Measurements from ENCODE around the gene SMAP1. TPM values are rescaled to one million over a fixed set of nuclear protein-coding genes. Genes with fewer than 3 reads are reported as not detected.

Gene SMAP1
- total and polyA plus RNA-seq, 9 of the 15 experiments (the other 6 are each of a cell fraction or from before 2014, with no cell fraction given) = 11.4 to 26.4 (median 15.5) TPM

- H3K79me2 ChIP-seq (ENCODE audit: control insufficient read depth, insufficient read depth, low read length) = no peaks in the 10 kb centered on the region
- 0% methylated on average over 3 of the region's 3 CpGs for WGBS (ENCODE audit: insufficient coverage, low coverage, missing lambda C conversion rate)
- H3K9me1 ChIP-seq (ENCODE audit: control insufficient read depth, insufficient read depth, low read length) = no peaks in the 10 kb centered on the region
- H3K36me3 ChIP-seq (ENCODE audit: control insufficient read depth, insufficient read depth, low read length) = no peaks in the 10 kb centered on the region
- H2AFZ ChIP-seq (ENCODE audit: low read depth, low read length) = no peak overlapping the region
- H3K4me3 ChIP-seq = no peak overlapping the region
- H3K4me2 ChIP-seq (ENCODE audit: insufficient read depth, low read length) = no peak overlapping the region
- no peak overlapping the region for H3K9ac ChIP-seq (ENCODE audit: insufficient read depth in 1 of 2, low read depth in 2 of 2, low read length in 2 of 2)
- POLR2A ChIA-PET = no interaction called here
- FAIRE-seq (no peak), ATAC-seq (no peak), DNase-seq (ENCODE audit: extremely low read depth in 1 of 4, low spot score in 3 of 4) (peak in 3 of 4 experiments; percentile 10 to 49 (median 13))
- intact Hi-C loops (cut with micrococcal nuclease) = loop anchor here (1.0 to 5.0 kb wide), 4 partner anchors 178 to 641 kb away; no protein-coding TSS in a partner anchor
- H3K4me1 ChIP-seq (replicated peaks in 1 of 2; ENCODE audit: control insufficient read depth in 2 of 2, insufficient read depth in 2 of 2, low read length in 2 of 2) = no peaks in the 10 kb centered on the region
- no peaks in the 10 kb centered on the region for H3K27me3 ChIP-seq (ENCODE audit: control insufficient read depth in 2 of 2, insufficient read depth in 2 of 2, low read length in 2 of 2)
- CTCF ChIA-PET (ENCODE audit: low intra/inter-chr PET ratio) = interaction anchor here (0.6 to 2.7 kb wide), 5 partner anchors 178 to 666 kb away, joined by 3 to 20 read pairs (median 5); partner anchors contain the start of gene B3GAT2
- no peak overlapping the region for H3K27ac ChIP-seq (ENCODE audit: extremely low read depth, low read depth, low read length)
- no TSS peak for BruUV-seq (replicated peaks)
- H4K20me1 ChIP-seq (replicated peaks; ENCODE audit: control insufficient read depth, insufficient read depth, low read length) = no peaks in the 10 kb centered on the region; the same call in 1 of the 2 replicates
- in situ Hi-C loops (cut with MboI) = loop anchor here (5.0 to 10.0 kb wide), 2 partner anchors 181 to 248 kb away; partner anchors contain the start of gene B3GAT2
- no peaks in the 10 kb centered on the region for H3K9me3 ChIP-seq (replicated peaks; ENCODE audit: control insufficient read depth, insufficient read depth, low read depth, low read length)
- TF ChIP-seq FOXO4 (CRISPR knock-in tag; IDR thresholded peaks at IDR 0.05) (no peak), DIDO1 (tag; IDR thresholded peaks at IDR 0.05; ENCODE audit: low read depth) (no peak), ZNF197 (CRISPR knock-in tag; IDR thresholded peaks at IDR 0.05; ENCODE audit: low read depth) (no peak), CHD4 (IDR thresholded peaks at IDR 0.05; ENCODE audit: insufficient read depth, insufficient replicate concordance, low read depth, low read length, poor library complexity, severe bottlenecking) (no peak), PATZ1 (CRISPR knock-in tag; IDR thresholded peaks at IDR 0.05; ENCODE audit: borderline replicate concordance) (no peak), SMC3 (conservative IDR thresholded peaks at IDR 0.05; ENCODE audit: insufficient read depth, low read depth, low read length) (0 out of 2 replicates have a peak, but pooled peaks have one; percentile 23), GTF2F1 (IDR thresholded peaks at IDR 0.05; ENCODE audit: low read depth, low read length) (no peak), ETV1 (tag; conservative IDR thresholded peaks at IDR 0.05; ENCODE audit: low read depth) (no peak)
- TF ChIP-seq, protein P1, sequence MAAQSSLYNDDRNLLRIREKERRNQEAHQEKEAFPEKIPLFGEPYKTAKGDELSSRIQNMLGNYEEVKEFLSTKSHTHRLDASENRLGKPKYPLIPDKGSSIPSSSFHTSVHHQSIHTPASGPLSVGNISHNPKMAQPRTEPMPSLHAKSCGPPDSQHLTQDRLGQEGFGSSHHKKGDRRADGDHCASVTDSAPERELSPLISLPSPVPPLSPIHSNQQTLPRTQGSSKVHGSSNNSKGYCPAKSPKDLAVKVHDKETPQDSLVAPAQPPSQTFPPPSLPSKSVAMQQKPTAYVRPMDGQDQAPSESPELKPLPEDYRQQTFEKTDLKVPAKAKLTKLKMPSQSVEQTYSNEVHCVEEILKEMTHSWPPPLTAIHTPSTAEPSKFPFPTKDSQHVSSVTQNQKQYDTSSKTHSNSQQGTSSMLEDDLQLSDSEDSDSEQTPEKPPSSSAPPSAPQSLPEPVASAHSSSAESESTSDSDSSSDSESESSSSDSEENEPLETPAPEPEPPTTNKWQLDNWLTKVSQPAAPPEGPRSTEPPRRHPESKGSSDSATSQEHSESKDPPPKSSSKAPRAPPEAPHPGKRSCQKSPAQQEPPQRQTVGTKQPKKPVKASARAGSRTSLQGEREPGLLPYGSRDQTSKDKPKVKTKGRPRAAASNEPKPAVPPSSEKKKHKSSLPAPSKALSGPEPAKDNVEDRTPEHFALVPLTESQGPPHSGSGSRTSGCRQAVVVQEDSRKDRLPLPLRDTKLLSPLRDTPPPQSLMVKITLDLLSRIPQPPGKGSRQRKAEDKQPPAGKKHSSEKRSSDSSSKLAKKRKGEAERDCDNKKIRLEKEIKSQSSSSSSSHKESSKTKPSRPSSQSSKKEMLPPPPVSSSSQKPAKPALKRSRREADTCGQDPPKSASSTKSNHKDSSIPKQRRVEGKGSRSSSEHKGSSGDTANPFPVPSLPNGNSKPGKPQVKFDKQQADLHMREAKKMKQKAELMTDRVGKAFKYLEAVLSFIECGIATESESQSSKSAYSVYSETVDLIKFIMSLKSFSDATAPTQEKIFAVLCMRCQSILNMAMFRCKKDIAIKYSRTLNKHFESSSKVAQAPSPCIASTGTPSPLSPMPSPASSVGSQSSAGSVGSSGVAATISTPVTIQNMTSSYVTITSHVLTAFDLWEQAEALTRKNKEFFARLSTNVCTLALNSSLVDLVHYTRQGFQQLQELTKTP (IDR thresholded peaks at IDR 0.05; ENCODE audit: low read depth in 1 of 2, partially characterized antibody in 2 of 2) = no peak
- TF ChIP-seq, protein P2, sequence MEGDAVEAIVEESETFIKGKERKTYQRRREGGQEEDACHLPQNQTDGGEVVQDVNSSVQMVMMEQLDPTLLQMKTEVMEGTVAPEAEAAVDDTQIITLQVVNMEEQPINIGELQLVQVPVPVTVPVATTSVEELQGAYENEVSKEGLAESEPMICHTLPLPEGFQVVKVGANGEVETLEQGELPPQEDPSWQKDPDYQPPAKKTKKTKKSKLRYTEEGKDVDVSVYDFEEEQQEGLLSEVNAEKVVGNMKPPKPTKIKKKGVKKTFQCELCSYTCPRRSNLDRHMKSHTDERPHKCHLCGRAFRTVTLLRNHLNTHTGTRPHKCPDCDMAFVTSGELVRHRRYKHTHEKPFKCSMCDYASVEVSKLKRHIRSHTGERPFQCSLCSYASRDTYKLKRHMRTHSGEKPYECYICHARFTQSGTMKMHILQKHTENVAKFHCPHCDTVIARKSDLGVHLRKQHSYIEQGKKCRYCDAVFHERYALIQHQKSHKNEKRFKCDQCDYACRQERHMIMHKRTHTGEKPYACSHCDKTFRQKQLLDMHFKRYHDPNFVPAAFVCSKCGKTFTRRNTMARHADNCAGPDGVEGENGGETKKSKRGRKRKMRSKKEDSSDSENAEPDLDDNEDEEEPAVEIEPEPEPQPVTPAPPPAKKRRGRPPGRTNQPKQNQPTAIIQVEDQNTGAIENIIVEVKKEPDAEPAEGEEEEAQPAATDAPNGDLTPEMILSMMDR (IDR thresholded peaks at IDR 0.05 in 2 of 3, conservative IDR thresholded peaks at IDR 0.05 in 1 of 3; ENCODE audit: insufficient read depth in 2 of 3, low read depth in 1 of 3, low read length in 3 of 3) = peak in 2 of 3 experiments; percentile 42 to 74; a peak in 3 of 6 replicates
Measured at GRCh38 chr6:70706491-70707123, 38.9 kb downstream of the SMAP1 start.

Measured in K562 (cell line).